Measurements from ENCODE around the gene ENOX1.
A peak's percentile ranks its signal among the peaks of the same experiment; 100 is the strongest.

The ENOX1 gene

DNA sequence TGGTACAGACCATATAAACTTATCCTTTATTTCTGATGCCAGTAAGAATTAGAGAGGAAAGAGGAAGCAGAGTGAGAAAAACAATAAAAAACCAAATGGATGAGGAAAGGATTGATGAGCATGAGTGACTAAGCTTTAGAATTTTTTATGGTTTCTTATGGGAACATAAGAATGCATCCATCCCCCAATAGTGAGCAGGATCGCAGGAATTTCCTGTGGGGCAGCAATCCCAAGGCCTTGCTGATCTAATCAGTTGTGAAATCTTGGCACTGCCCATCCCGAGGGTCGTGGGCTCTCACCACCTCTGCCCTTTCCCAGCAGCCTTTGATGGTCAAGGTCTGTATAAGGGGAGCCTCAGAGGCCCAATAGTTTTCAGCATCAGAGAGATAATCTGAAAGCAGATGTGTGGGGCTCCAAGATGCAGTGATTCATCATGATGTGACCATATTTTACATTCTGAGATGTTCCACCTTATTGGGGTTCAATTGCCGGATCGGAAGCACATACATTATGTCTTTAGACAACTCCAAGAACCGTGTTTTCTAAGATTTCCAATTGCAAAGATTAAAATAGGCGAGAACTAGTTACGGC lies 541.3 kb downstream of the ENOX1 start:
- TF ChIP-seq, protein P1, sequence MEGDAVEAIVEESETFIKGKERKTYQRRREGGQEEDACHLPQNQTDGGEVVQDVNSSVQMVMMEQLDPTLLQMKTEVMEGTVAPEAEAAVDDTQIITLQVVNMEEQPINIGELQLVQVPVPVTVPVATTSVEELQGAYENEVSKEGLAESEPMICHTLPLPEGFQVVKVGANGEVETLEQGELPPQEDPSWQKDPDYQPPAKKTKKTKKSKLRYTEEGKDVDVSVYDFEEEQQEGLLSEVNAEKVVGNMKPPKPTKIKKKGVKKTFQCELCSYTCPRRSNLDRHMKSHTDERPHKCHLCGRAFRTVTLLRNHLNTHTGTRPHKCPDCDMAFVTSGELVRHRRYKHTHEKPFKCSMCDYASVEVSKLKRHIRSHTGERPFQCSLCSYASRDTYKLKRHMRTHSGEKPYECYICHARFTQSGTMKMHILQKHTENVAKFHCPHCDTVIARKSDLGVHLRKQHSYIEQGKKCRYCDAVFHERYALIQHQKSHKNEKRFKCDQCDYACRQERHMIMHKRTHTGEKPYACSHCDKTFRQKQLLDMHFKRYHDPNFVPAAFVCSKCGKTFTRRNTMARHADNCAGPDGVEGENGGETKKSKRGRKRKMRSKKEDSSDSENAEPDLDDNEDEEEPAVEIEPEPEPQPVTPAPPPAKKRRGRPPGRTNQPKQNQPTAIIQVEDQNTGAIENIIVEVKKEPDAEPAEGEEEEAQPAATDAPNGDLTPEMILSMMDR (IDR thresholded peaks at IDR 0.05; ENCODE audit: low read length, missing control alignments), result no peak

DNA sequence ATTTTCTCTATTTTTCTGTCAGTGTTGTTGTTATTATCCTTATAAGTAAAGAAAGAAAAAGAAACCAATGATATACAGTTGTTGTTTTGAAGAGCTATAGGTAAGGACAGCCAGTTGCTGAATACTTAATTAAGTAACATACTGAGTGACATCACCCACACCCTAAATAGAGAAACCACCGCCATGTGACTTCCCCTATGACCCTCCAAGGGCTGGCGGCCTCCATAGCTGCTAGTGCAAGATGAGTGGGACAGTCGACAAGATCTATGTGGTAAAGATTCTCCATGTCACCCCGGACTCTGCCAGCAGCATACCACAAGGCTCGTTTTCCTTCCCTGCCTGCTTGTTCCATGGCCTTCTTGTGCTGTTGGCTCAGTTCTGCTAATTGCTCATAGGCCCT lies 542.3 kb downstream of the ENOX1 start:
- no peak overlapping the region for H3K4me3 ChIP-seq (replicated peaks; ENCODE audit: low read depth, low read length)
- DNase-seq (ENCODE audit: low read depth), result no peak
- TF ChIP-seq, protein P1 (IDR thresholded peaks at IDR 0.05; ENCODE audit: low read length, missing control alignments), result no peak

More for the DNA sequence above, 541.3 kb downstream of the ENOX1 start:
- peak; percentile 74 for DNase-seq (ENCODE audit: low read depth)
- no peak overlapping the region for H3K4me3 ChIP-seq (replicated peaks; ENCODE audit: low read depth, low read length)

DNA sequence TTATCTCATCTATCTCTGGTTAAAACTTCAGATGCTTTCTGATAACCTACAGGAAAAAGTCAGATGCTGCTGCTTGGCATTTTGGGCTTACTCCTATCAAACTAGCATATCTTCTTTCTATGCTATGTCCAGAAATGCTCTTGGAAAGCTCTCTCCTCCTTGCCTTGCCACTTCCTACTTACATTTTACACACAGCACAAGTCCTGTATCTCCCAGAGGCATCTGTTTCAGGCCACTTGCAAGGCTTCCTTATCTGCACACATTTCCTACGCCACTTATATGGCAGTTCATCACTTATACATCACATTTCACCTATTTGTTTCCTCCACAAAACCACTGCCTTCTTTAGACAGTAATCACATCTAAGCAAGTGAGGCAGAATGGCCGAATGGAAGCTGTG lies 543.1 kb downstream of the ENOX1 start:
- TF ChIP-seq, protein P1 (IDR thresholded peaks at IDR 0.05; ENCODE audit: low read length, missing control alignments), result no peak
- DNase-seq (ENCODE audit: low read depth), result no peak
- no peak overlapping the region for H3K4me3 ChIP-seq (replicated peaks; ENCODE audit: low read depth, low read length)

DNA sequence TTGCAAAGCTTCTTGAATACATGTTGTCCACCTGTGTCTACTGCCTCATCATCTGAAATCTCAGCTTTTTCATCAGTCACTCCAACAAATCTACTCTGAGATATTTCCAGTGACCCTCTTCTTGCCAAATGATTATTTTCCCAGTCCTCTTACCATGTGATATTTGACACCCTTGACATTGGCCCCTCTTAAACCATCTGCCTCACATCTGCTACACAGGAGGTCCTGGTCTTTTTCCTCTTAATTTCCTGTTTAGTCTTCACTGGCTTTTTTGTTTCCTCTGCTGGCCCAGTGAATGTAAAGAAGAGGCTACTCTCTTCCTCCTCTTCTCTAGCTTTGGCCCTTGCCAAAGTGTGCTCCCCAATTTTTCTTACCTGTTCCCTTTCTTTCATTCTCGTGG lies 544.7 kb downstream of the ENOX1 start:
- H3K4me3 ChIP-seq (replicated peaks; ENCODE audit: low read depth, low read length), result no peak overlapping the region
- DNase-seq (ENCODE audit: low read depth), result no peak
- TF ChIP-seq, protein P1 (IDR thresholded peaks at IDR 0.05; ENCODE audit: low read length, missing control alignments), result no peak

DNA sequence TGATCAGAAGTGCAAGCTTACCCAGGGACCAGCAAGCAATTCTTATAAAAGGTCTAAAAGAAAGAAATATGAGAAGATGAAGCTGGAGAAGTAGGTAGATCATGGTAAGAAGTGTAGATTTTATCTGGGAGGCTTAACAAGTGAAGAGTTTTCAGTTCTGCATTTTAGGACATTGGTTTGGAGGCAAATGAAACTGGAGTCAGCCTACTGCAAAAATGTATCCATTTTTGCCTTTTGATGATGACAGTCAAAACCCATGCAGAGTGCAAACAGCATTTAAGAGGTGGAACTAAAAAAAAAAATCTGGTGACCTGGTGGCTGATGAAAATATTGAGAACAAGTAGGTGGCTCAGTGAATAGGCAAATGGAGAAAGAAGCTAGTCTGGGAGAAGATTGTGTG lies 546.5 kb downstream of the ENOX1 start:
- no peak for DNase-seq (ENCODE audit: low read depth)
- no peak overlapping the region for H3K4me3 ChIP-seq (replicated peaks; ENCODE audit: low read depth, low read length)
- TF ChIP-seq, protein P1 (IDR thresholded peaks at IDR 0.05; ENCODE audit: low read length, missing control alignments), result no peak

DNA sequence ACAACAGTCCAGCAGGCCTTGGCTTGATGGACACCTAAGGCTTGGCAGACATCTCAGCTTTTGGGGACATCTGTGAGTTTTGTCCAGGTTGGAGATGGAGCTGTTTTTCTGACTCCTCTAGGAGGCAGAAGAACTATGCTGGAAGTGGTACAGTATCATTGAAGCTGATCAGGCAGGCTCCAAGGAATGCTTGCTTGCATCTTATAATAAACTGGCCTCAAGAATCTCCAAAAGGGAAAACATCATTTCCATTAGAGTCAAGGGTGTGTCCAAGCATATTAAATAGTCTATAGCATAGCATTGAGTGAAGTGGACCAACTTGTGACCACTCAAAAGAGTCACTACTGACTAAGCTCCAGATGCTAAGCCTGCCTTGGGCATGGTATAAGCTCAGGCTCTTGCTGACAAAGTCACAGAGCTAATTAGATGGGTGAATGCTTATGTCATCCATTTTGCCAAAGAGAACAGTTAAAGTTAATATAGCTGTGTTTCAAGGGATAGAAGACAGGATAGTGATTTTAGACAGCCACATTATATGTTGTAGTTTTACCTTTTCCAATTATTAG lies 547.4 kb downstream of the ENOX1 start:
- no peak overlapping the region for H3K4me3 ChIP-seq (replicated peaks; ENCODE audit: low read depth, low read length)
- no peak for DNase-seq (ENCODE audit: low read depth)
- TF ChIP-seq, protein P1 (IDR thresholded peaks at IDR 0.05; ENCODE audit: low read length, missing control alignments), result no peak
